ENCODE results near the gene ZNF211.

GRCh38 chr19:57642396-57643046 lies 9.6 kb downstream of the ZNF211 start:
- TF ChIP-seq CTCF (conservative IDR thresholded peaks at IDR 0.05; ENCODE audit: low read length) (no peak), EZH2phosphoT487 (IDR thresholded peaks at IDR 0.05; ENCODE audit: borderline replicate concordance, low read depth, low read length) (no peak)

Data from OCI-LY7 (cell line).